ENCODE results near the gene ABCC4.

- TF ChIP-seq, protein P1, sequence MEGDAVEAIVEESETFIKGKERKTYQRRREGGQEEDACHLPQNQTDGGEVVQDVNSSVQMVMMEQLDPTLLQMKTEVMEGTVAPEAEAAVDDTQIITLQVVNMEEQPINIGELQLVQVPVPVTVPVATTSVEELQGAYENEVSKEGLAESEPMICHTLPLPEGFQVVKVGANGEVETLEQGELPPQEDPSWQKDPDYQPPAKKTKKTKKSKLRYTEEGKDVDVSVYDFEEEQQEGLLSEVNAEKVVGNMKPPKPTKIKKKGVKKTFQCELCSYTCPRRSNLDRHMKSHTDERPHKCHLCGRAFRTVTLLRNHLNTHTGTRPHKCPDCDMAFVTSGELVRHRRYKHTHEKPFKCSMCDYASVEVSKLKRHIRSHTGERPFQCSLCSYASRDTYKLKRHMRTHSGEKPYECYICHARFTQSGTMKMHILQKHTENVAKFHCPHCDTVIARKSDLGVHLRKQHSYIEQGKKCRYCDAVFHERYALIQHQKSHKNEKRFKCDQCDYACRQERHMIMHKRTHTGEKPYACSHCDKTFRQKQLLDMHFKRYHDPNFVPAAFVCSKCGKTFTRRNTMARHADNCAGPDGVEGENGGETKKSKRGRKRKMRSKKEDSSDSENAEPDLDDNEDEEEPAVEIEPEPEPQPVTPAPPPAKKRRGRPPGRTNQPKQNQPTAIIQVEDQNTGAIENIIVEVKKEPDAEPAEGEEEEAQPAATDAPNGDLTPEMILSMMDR (IDR thresholded peaks at IDR 0.05): no peak
- TF ChIP-seq POLR2A (IDR thresholded peaks at IDR 0.05): no peak
Observed at GRCh38 chr13:95056266-95056665, 245.0 kb downstream of the ABCC4 start.

Data from transverse colon (tissue), 3 donors.